Neural cell (in vitro differentiated cells): ENCODE data around the gene MAML3.

Experiments
- CTCF ChIP-seq: fragments of 450-650 bp; IDR thresholded peaks from 2 replicates; pipeline ENCODE4 v1.5.1; 2014; ENCODE audit warnings: antibody characterized with exemption, mild to moderate bottlenecking, moderate library complexity; ENCODE audit not compliant: poor library complexity, severe bottlenecking
- EP300 ChIP-seq: fragments of 450-650 bp; conservative IDR thresholded peaks from 2 replicates; pipeline ENCODE4 v1.6.1; 2014; ENCODE audit warnings: antibody characterized with exemption, mild to moderate bottlenecking, moderate library complexity; ENCODE audit not compliant: poor library complexity, severe bottlenecking
- EZH2 ChIP-seq: fragments of 200-600, 300-800 bp; shearing (Covaris generic), sonication (generic); IDR thresholded peaks from 2 replicates; pipeline ENCODE4 v1.6.1; 2014; ENCODE audit warnings: antibody characterized with exemption, low read length, borderline replicate concordance, mild to moderate bottlenecking; ENCODE audit not compliant: insufficient read depth, poor library complexity, severe bottlenecking
- POLR2AphosphoS5 ChIP-seq: IDR thresholded peaks from 2 replicates; pipeline ENCODE4 v1.6.1; 2012
- RAD21 ChIP-seq: fragments of 450-650 bp; conservative IDR thresholded peaks from 2 replicates; pipeline ENCODE4 v1.6.1; 2014; ENCODE audit warnings: antibody characterized with exemption, mild to moderate bottlenecking, moderate library complexity
- REST ChIP-seq: IDR thresholded peaks from 2 replicates; pipeline ENCODE4 v1.6.1; 2012; ENCODE audit warnings: borderline replicate concordance
- SMC3 ChIP-seq: fragments of 450-650 bp; conservative IDR thresholded peaks from 2 replicates; pipeline ENCODE4 v1.6.1; 2014; ENCODE audit warnings: antibody characterized with exemption, mild to moderate bottlenecking, moderate library complexity; ENCODE audit not compliant: poor library complexity

- TF ChIP-seq EP300, result no peak
- TF ChIP-seq POLR2AphosphoS5, result no peak
- TF ChIP-seq CTCF, result no peak
- TF ChIP-seq EZH2, result no peak
- no peak for TF ChIP-seq SMC3
- TF ChIP-seq RAD21, result no peak
- TF ChIP-seq REST, result no peak
Measured at GRCh38 chr4:140130677-140131076, 23.3 kb downstream of the MAML3 start.
